ENCODE data around the gene MED13L. TPM values are rescaled to one million over a fixed set of nuclear protein-coding genes. Genes with fewer than 3 reads are reported as not detected.

Gene MED13L
- total and polyA plus RNA-seq, 9 donors: 47.8 to 198 (median 156) TPM

DNA sequence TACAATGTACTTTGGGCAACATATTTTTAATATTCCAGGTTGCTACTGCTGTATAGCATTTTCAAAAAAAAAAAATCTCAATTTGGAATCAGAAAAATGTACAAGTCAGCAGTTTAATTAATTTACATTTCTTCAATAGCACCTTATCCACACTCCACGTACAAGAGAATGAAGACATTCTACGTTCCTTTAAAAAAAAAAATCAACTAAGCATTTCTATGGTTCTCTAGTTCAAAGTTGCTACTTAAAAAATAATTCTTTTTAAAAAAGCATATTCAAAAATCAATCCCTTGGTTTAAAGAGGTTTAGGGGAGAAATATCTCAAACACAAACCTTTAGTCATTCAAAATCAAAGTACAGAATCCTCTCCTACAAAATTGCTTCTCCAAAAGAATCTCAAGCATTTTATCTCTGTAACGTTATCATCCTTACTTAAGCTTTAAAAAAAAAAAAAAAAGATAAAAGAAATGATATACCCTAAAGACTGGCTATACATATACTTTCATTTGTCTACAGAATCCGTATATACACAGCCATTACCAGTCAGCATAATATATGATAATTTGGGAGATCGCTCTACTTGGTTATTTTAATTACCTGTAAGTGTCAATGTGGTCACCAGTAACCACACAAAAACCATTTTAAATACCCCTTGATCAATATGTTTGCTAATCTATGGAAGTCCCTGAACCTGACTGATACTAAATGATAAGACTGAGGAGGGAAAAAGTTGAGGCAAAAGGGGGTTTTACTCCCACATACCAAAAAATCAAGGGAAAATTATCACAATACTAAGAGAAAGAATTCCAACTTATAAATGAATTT, 2.7 kb downstream of the MED13L start:
- Histone ChIP-seq H3K27ac (no peak overlapping the region), H3K4me1 (ENCODE audit: insufficient read depth) (peaks cover 5% of the 10 kb centered on the region), H3K27me3 (no peaks in the 10 kb centered on the region), H3K4me3 (no peak overlapping the region), H3K36me3 (no peaks in the 10 kb centered on the region), H3K9me3 (no peaks in the 10 kb centered on the region)
- 51 to 58% (median 52%) methylated on average over 5 of the region's 5 CpGs for WGBS, 3 donors
- DNase-seq: no peak
- TF ChIP-seq POLR2A (IDR thresholded peaks at IDR 0.05): no peak
- TF ChIP-seq, protein P1, sequence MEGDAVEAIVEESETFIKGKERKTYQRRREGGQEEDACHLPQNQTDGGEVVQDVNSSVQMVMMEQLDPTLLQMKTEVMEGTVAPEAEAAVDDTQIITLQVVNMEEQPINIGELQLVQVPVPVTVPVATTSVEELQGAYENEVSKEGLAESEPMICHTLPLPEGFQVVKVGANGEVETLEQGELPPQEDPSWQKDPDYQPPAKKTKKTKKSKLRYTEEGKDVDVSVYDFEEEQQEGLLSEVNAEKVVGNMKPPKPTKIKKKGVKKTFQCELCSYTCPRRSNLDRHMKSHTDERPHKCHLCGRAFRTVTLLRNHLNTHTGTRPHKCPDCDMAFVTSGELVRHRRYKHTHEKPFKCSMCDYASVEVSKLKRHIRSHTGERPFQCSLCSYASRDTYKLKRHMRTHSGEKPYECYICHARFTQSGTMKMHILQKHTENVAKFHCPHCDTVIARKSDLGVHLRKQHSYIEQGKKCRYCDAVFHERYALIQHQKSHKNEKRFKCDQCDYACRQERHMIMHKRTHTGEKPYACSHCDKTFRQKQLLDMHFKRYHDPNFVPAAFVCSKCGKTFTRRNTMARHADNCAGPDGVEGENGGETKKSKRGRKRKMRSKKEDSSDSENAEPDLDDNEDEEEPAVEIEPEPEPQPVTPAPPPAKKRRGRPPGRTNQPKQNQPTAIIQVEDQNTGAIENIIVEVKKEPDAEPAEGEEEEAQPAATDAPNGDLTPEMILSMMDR (IDR thresholded peaks at IDR 0.05): no peak
- TF ChIP-seq EP300 (IDR thresholded peaks at IDR 0.05): no peak
- intact Hi-C loops (cut with DNase I): loop anchor here in 3 of 4 donors (5.0 to 10.0 kb wide), 4 partner anchors 150 to 323 kb away; no protein-coding TSS in a partner anchor

DNA sequence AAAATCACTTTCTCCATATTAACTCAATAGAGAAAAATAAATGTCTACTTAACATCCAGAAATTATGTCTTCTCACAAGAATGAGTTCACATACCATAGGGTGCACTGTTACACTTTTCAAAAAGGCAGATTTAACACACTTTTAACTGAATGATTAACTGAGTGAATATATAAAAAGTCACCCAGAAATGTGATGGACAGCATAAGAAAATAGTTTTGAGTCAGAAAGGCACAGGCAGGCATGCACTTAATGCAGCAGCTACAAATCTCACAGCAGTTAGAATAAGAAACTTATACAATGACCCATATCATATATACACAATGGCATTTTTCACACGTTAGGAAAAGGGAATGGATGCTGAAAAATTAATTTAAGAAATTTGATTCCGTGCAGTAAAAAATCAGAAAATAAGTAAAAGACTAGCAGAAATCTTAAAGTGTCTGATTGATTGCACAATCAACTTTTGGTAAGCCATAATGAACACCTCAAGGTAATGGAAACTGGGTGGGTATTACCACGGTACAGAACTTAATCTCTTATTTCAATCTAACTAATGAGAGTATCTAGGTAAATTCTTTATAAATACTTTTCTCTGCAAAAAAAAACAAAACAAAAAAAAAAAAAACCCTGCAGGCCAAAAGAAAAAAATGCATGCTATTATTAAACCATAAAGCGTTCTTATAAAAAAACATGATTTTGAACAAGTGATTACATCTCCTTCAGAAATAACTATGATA, 3.5 kb downstream of the MED13L start:
- H3K27me3 ChIP-seq: no peaks in the 10 kb centered on the region
- 66 to 72% (median 67%) methylated on average over 4 of the region's 4 CpGs for WGBS, 3 donors
- H3K4me3 ChIP-seq: no peak overlapping the region
- H3K27ac ChIP-seq: no peak overlapping the region
- peaks cover 5% of the 10 kb centered on the region for H3K4me1 ChIP-seq (ENCODE audit: insufficient read depth)
- no peak for DNase-seq
- H3K9me3 ChIP-seq: no peaks in the 10 kb centered on the region
- intact Hi-C loops (cut with DNase I): loop anchor here in 3 of 4 donors (10.0 kb wide), 2 partner anchors 151 to 259 kb away; no protein-coding TSS in a partner anchor
- TF ChIP-seq EP300 (IDR thresholded peaks at IDR 0.05) (no peak), POLR2A (IDR thresholded peaks at IDR 0.05) (no peak)
- TF ChIP-seq, protein P1 (IDR thresholded peaks at IDR 0.05): no peak
- H3K36me3 ChIP-seq: no peaks in the 10 kb centered on the region

DNA sequence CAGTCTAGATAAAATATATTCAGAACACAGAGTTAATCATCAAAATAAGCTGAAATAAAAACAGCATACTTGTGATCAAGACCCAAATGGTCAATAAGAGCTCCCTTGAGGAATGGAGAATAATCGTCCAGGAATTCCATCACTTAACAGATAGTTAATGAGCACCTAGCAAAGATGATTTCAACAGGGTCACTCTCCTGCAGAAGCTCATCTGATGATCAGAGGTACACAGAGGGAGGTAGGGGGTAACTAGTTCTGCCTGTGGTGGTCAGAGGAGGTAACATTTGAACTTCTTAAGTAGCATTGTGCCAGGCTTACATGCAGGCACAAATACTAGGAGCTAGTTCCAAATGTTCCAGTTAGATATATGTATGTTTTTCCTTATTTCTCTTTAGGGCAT, 9.5 kb downstream of the MED13L start:
- H3K27me3 ChIP-seq: no peaks in the 10 kb centered on the region
- H3K36me3 ChIP-seq: no peaks in the 10 kb centered on the region
- H3K4me3 ChIP-seq: no peak overlapping the region
- no peak for DNase-seq
- WGBS, 3 donors: 45 to 59% (median 49%) methylated on average over 1 of the region's 1 CpG
- TF ChIP-seq EP300 (IDR thresholded peaks at IDR 0.05) (no peak), POLR2A (IDR thresholded peaks at IDR 0.05) (no peak)
- TF ChIP-seq, protein P1 (IDR thresholded peaks at IDR 0.05): no peak
- H3K27ac ChIP-seq: no peak overlapping the region
- intact Hi-C loops (cut with DNase I): loop anchor here in 1 of 4 donors (10.0 kb wide), 1 partner anchor 443 kb away; no protein-coding TSS in a partner anchor
- H3K9me3 ChIP-seq: no peaks in the 10 kb centered on the region
- H3K4me1 ChIP-seq (ENCODE audit: insufficient read depth): peaks cover 13% of the 10 kb centered on the region

GRCh38 chr12:116266631-116267349, 10.7 kb downstream of the MED13L start:
- DNase-seq: no peak
- H3K27me3 ChIP-seq: no peaks in the 10 kb centered on the region
- H3K4me1 ChIP-seq (ENCODE audit: insufficient read depth): peaks cover 11% of the 10 kb centered on the region
- TF ChIP-seq EP300 (IDR thresholded peaks at IDR 0.05): no peak
- TF ChIP-seq POLR2A (IDR thresholded peaks at IDR 0.05): no peak
- TF ChIP-seq, protein P1 (IDR thresholded peaks at IDR 0.05): no peak
- H3K4me3 ChIP-seq: no peak overlapping the region
- intact Hi-C loops (cut with DNase I): loop anchor here in 1 of 4 donors (10.0 kb wide), 1 partner anchor 442 kb away; no protein-coding TSS in a partner anchor
- H3K27ac ChIP-seq: no peak overlapping the region
- H3K36me3 ChIP-seq: no peaks in the 10 kb centered on the region
- 38 to 47% (median 45%) methylated on average over 6 of the region's 6 CpGs for WGBS, 3 donors
- H3K9me3 ChIP-seq: no peaks in the 10 kb centered on the region
